ENCODE data around the gene CAMK1G. TPM values are rescaled to one million over a fixed set of nuclear protein-coding genes. Genes with fewer than 3 reads are reported as not detected.

Gene CAMK1G
- total and polyA plus RNA-seq, 2 donors (not counting 3 experiments of a cell fraction or from before 2014, with no cell fraction given), result not detected

DNA sequence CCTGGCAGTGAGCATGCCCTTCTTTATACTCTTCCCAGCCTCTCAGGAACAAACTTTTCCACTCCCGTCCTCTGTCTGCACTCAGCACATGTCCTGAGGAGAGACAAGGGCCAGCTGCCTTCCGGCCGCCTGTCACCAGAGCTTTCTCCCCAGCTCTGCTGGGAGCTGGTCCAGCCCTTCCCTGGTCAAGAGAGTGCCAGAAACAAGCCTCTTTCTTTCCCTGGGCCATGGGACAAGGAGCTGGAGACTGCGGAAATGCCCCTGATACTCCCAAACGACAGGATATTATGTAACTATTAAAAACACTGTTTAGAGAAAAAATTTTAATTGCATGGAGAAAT, 58.3 kb downstream of the CAMK1G start:
- no peak overlapping the region for H3K9ac ChIP-seq (replicated peaks; ENCODE audit: extremely low read depth, insufficient read depth, low read length)
- no peak overlapping the region for H3K4me3 ChIP-seq (replicated peaks in 1 of 3; ENCODE audit: insufficient read depth in 1 of 3, low read depth in 1 of 3, low read length in 3 of 3)
- peak; percentile 60 for DNase-seq (ENCODE audit: low read depth, low spot score)
- no peak overlapping the region for H3K4me2 ChIP-seq (ENCODE audit: insufficient read depth, low read length)
- FAIRE-seq, result peak; percentile 75
- H3K79me2 ChIP-seq (ENCODE audit: control insufficient read depth, insufficient read depth, low read length), result no peaks in the 10 kb centered on the region
- TF ChIP-seq JUN (IDR thresholded peaks at IDR 0.05; ENCODE audit: borderline replicate concordance, insufficient read depth, insufficient read length, low read depth) (no peak), EZH2 (IDR thresholded peaks at IDR 0.05; ENCODE audit: borderline replicate concordance, low read depth, low read length, severe bottlenecking) (no peak), POLR2AphosphoS5 (IDR thresholded peaks at IDR 0.05; ENCODE audit: insufficient read depth, low read depth, low read length) (no peak), GATA2 (IDR thresholded peaks at IDR 0.05; ENCODE audit: insufficient read depth, insufficient read length, low read depth, low read length) (no peak), MYC (IDR thresholded peaks at IDR 0.05; ENCODE audit: low read depth, low read length) (no peak), FOS (IDR thresholded peaks at IDR 0.05; ENCODE audit: borderline replicate concordance, insufficient read depth, low read length) (no peak), POLR2A (IDR thresholded peaks at IDR 0.05; ENCODE audit: low read depth, low read length) (no peak)
- TF ChIP-seq, protein P1, sequence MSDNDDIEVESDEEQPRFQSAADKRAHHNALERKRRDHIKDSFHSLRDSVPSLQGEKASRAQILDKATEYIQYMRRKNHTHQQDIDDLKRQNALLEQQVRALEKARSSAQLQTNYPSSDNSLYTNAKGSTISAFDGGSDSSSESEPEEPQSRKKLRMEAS (IDR thresholded peaks at IDR 0.05; ENCODE audit: insufficient read depth, insufficient read length), result no peak
- TF ChIP-seq, protein P2, sequence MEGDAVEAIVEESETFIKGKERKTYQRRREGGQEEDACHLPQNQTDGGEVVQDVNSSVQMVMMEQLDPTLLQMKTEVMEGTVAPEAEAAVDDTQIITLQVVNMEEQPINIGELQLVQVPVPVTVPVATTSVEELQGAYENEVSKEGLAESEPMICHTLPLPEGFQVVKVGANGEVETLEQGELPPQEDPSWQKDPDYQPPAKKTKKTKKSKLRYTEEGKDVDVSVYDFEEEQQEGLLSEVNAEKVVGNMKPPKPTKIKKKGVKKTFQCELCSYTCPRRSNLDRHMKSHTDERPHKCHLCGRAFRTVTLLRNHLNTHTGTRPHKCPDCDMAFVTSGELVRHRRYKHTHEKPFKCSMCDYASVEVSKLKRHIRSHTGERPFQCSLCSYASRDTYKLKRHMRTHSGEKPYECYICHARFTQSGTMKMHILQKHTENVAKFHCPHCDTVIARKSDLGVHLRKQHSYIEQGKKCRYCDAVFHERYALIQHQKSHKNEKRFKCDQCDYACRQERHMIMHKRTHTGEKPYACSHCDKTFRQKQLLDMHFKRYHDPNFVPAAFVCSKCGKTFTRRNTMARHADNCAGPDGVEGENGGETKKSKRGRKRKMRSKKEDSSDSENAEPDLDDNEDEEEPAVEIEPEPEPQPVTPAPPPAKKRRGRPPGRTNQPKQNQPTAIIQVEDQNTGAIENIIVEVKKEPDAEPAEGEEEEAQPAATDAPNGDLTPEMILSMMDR (IDR thresholded peaks at IDR 0.05; ENCODE audit: extremely low read depth in 1 of 2, insufficient read depth in 1 of 2, low read depth in 1 of 2, low read length in 2 of 2), result no peak
- no peaks in the 10 kb centered on the region for H3K9me1 ChIP-seq (replicated peaks; ENCODE audit: control insufficient read depth, extremely low read depth, insufficient read depth, low read length)
- H3K4me1 ChIP-seq (ENCODE audit: control insufficient read depth, extremely low read depth, insufficient read depth, low read length), result peaks cover 8% of the 10 kb centered on the region
- intact Hi-C loops (cut with micrococcal nuclease) (no loop called here), dilution Hi-C loops (cut with MboI; ENCODE audit: extremely low pct_ligation_motif_present, low sequenced_read_pairs) (no loop called here)
- no peaks in the 10 kb centered on the region for H3K36me3 ChIP-seq (ENCODE audit: control insufficient read depth in 2 of 2, extremely low read depth in 1 of 2, insufficient read depth in 2 of 2, low read length in 2 of 2)
- no peaks in the 10 kb centered on the region for H4K20me1 ChIP-seq (replicated peaks; ENCODE audit: control insufficient read depth, extremely low read depth, insufficient read depth, low read length)
- H3K9me3 ChIP-seq (replicated peaks; ENCODE audit: control insufficient read depth, insufficient read depth, low read length), result no peaks in the 10 kb centered on the region
- no TSS peak for BruUV-seq (replicated peaks)
- ChIA-PET POLR2A (no interaction called here), CTCF (interaction anchor here (0.7 to 2.5 kb wide), 9 partner anchors 12 to 75 kb away, joined by 3 to 22 read pairs (median 4); partner anchors contain the start of gene G0S2)
- peak overlapping the region; percentile 21 for H2AFZ ChIP-seq (ENCODE audit: low read depth, low read length)
- H3K27me3 ChIP-seq (ENCODE audit: control insufficient read depth in 2 of 2, insufficient read depth in 2 of 2, low read length in 2 of 2), result no peaks in the 10 kb centered on the region
- H3K27ac ChIP-seq (ENCODE audit: insufficient read depth, low read depth, low read length), result no peak overlapping the region

Data from endothelial cell of umbilical vein (primary cell).